Stomach (tissue), 4 donors: ENCODE data around the gene BIN1.

Source experiments
- POLR2AphosphoS5 ChIP-seq, 3 donors: sonication (generic); formaldehyde crosslinking; IDR thresholded peaks; one replicate each; pipeline ENCODE4 v1.6.1; 2016; ENCODE audit warnings: antibody characterized with exemption in 3 of 3
- TF ChIP-seq, protein P1 (sequence below), 7 experiments: fragments of 450-650 bp in 4 of 7; fragments of 200-600 bp in 3 of 7; sonication (generic) in 3 of 7; IDR thresholded peaks; one replicate each; pipeline ENCODE4 v1.5.1; 2016 to 2019; ENCODE audit warnings: antibody characterized with exemption in 7 of 7, control low read depth in 2 of 7, mild to moderate bottlenecking in 1 of 7

- TF ChIP-seq POLR2AphosphoS5 (IDR thresholded peaks at IDR 0.05) = no peak
- TF ChIP-seq, protein P1, sequence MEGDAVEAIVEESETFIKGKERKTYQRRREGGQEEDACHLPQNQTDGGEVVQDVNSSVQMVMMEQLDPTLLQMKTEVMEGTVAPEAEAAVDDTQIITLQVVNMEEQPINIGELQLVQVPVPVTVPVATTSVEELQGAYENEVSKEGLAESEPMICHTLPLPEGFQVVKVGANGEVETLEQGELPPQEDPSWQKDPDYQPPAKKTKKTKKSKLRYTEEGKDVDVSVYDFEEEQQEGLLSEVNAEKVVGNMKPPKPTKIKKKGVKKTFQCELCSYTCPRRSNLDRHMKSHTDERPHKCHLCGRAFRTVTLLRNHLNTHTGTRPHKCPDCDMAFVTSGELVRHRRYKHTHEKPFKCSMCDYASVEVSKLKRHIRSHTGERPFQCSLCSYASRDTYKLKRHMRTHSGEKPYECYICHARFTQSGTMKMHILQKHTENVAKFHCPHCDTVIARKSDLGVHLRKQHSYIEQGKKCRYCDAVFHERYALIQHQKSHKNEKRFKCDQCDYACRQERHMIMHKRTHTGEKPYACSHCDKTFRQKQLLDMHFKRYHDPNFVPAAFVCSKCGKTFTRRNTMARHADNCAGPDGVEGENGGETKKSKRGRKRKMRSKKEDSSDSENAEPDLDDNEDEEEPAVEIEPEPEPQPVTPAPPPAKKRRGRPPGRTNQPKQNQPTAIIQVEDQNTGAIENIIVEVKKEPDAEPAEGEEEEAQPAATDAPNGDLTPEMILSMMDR (IDR thresholded peaks at IDR 0.05) = no peak
These were observed 63.4 kb downstream of the BIN1 start for GRCh38 chr2:127043367-127044164.
